ENCODE results near the gene NGFR.

- TF ChIP-seq CTCF (IDR thresholded peaks at IDR 0.05) = no peak
- no peak for TF ChIP-seq POLR2A (IDR thresholded peaks at IDR 0.05)
- TF ChIP-seq POLR2AphosphoS5 (IDR thresholded peaks at IDR 0.05) = no peak
These were observed 33.9 kb downstream of the NGFR start for GRCh38 chr17:49528966-49529365.
